ENCODE results near the gene DISC1. TPM values are rescaled to one million over a fixed set of nuclear protein-coding genes. Genes with fewer than 3 reads are reported as not detected.

Gene DISC1
- total RNA-seq, 2 donors from 2014 or later = 8.0 to 9.4 TPM

GRCh38 chr1:231694075-231694431 is 67.5 kb downstream of the DISC1 start:
- Mint-ChIP-seq H3K36me3 (ENCODE audit: low read depth) (peaks cover 5% of the 10 kb centered on the region), H3K9me3 (no peaks in the 10 kb centered on the region), H3K4me1 (peaks cover 23% of the 10 kb centered on the region), H3K27me3 (ENCODE audit: insufficient read depth) (no peaks in the 10 kb centered on the region), H3K4me3 (no peak overlapping the region), H3K27ac (no peak overlapping the region)
- Histone ChIP-seq H3K4me3 (ENCODE audit: low read length) (no peak overlapping the region), H3K27me3 (ENCODE audit: control insufficient read depth, insufficient read depth, low read length, poor library complexity, severe bottlenecking) (no peaks in the 10 kb centered on the region), H3K36me3 (ENCODE audit: control insufficient read depth, insufficient read depth, low read length) (no peaks in the 10 kb centered on the region), H3K9me3 (ENCODE audit: control insufficient read depth, low read length) (peaks cover 1% of the 10 kb centered on the region), H3K27ac (ENCODE audit: low read depth, low read length) (no peak overlapping the region), H3K4me1 (ENCODE audit: control insufficient read depth, insufficient read depth, low read length) (peaks cover 7% of the 10 kb centered on the region), H3K9ac (ENCODE audit: extremely low read depth, low read length, poor library complexity, severe bottlenecking) (no peak overlapping the region)
- TF ChIP-seq CTCF (conservative IDR thresholded peaks at IDR 0.05) = no peak
- 95 to 97% methylated on average over 4 to 11 of the region's 11 CpGs for WGBS, 2 experiments (ENCODE audit: insufficient coverage in 1 of 2, insufficient read length in 1 of 2)
- no peak for DNase-seq

- Histone ChIP-seq H3K4me3 (ENCODE audit: low read length) (no peak overlapping the region), H3K9ac (ENCODE audit: extremely low read depth, low read length, poor library complexity, severe bottlenecking) (no peak overlapping the region)
These were observed 68.0 kb downstream of the DISC1 start for GRCh38 chr1:231694465-231695077.

GRCh38 chr1:231695439-231696255 is 69.1 kb downstream of the DISC1 start:
- H3K36me3 ChIP-seq (ENCODE audit: control insufficient read depth, insufficient read depth, low read length) = no peaks in the 10 kb centered on the region
- no peaks in the 10 kb centered on the region for H3K9me3 Mint-ChIP-seq
- H3K36me3 Mint-ChIP-seq (ENCODE audit: low read depth) = peaks cover 6% of the 10 kb centered on the region
- WGBS, 2 experiments (ENCODE audit: insufficient coverage in 1 of 2, insufficient read length in 1 of 2) = 81 to 94% methylated on average over 5 to 7 of the region's 8 CpGs
- no peak overlapping the region for H3K4me3 Mint-ChIP-seq
- no peak overlapping the region for H3K27ac Mint-ChIP-seq
- H3K4me3 ChIP-seq (ENCODE audit: low read length) = no peak overlapping the region
- no peak overlapping the region for H3K27ac ChIP-seq (ENCODE audit: low read depth, low read length)
- peaks cover 16% of the 10 kb centered on the region for H3K4me1 Mint-ChIP-seq
- no peaks in the 10 kb centered on the region for H3K4me1 ChIP-seq (ENCODE audit: control insufficient read depth, insufficient read depth, low read length)
- no peak for DNase-seq
- no peak overlapping the region for H3K9ac ChIP-seq (ENCODE audit: extremely low read depth, low read length, poor library complexity, severe bottlenecking)
- no peaks in the 10 kb centered on the region for H3K27me3 Mint-ChIP-seq (ENCODE audit: insufficient read depth)
- no peak for TF ChIP-seq CTCF (conservative IDR thresholded peaks at IDR 0.05)
- H3K9me3 ChIP-seq (ENCODE audit: control insufficient read depth, low read length) = no peaks in the 10 kb centered on the region
- H3K27me3 ChIP-seq (ENCODE audit: control insufficient read depth, insufficient read depth, low read length, poor library complexity, severe bottlenecking) = no peaks in the 10 kb centered on the region

More at GRCh38 chr1:231694465-231695077, 68.0 kb downstream of the DISC1 start:
- Mint-ChIP-seq H3K27me3 (ENCODE audit: insufficient read depth) (no peaks in the 10 kb centered on the region), H3K36me3 (ENCODE audit: low read depth) (peaks cover 5% of the 10 kb centered on the region), H3K4me3 (no peak overlapping the region), H3K9me3 (no peaks in the 10 kb centered on the region), H3K4me1 (peaks cover 23% of the 10 kb centered on the region), H3K27ac (no peak overlapping the region)
- Histone ChIP-seq H3K36me3 (ENCODE audit: control insufficient read depth, insufficient read depth, low read length) (no peaks in the 10 kb centered on the region), H3K27ac (ENCODE audit: low read depth, low read length) (no peak overlapping the region), H3K4me1 (ENCODE audit: control insufficient read depth, insufficient read depth, low read length) (peaks cover 7% of the 10 kb centered on the region), H3K27me3 (ENCODE audit: control insufficient read depth, insufficient read depth, low read length, poor library complexity, severe bottlenecking) (no peaks in the 10 kb centered on the region), H3K9me3 (ENCODE audit: control insufficient read depth, low read length) (no peaks in the 10 kb centered on the region)
- WGBS, 2 experiments (ENCODE audit: insufficient coverage in 1 of 2, insufficient read length in 1 of 2) = 85 to 86% methylated on average over 12 to 18 of the region's 18 CpGs
- TF ChIP-seq CTCF (conservative IDR thresholded peaks at IDR 0.05) = no peak
- DNase-seq = no peak
